H9 (cell line): ENCODE results near the gene COPZ2. TPM values are rescaled to one million over a fixed set of nuclear protein-coding genes. Genes with fewer than 3 reads are reported as not detected.

Experiments
- DNase-seq: peaks from one replicate; pipeline ENCODE4 v3.0.0-alpha.2; 2017
- H2AFZ ChIP-seq: one replicate; pipeline ENCODE4 v1.6.1; 2013; ENCODE audit warnings: mild to moderate bottlenecking, low read length, control low read depth, moderate library complexity
- H2AK5ac ChIP-seq: 2 replicates; pipeline ENCODE4 v1.6.1; 2013; ENCODE audit warnings: low read length, control low read depth, mixed read lengths; ENCODE audit not compliant: insufficient read length
- H2BK120ac ChIP-seq: one replicate; pipeline ENCODE4 v1.6.1; 2013; ENCODE audit warnings: low read depth, mild to moderate bottlenecking, low read length, control low read depth, inconsistent platforms; ENCODE audit not compliant: poor library complexity, severe bottlenecking
- H2BK12ac ChIP-seq: 2 replicates; pipeline ENCODE4 v1.6.1; 2013; ENCODE audit warnings: low read length, control low read depth, mixed read lengths, low read depth; ENCODE audit not compliant: insufficient read length
- H2BK15ac ChIP-seq: 2 replicates; pipeline ENCODE4 v1.6.1; 2013; ENCODE audit warnings: low read depth, low read length, control low read depth
- H2BK20ac ChIP-seq: one replicate; pipeline ENCODE4 v1.6.1; 2013; ENCODE audit warnings: low read depth, mild to moderate bottlenecking, low read length, control low read depth, inconsistent platforms; ENCODE audit not compliant: poor library complexity, severe bottlenecking
- H2BK5ac ChIP-seq: 2 replicates; pipeline ENCODE4 v1.6.1; 2013; ENCODE audit warnings: low read length, control low read depth, mixed read lengths; ENCODE audit not compliant: insufficient read length
- H3K14ac ChIP-seq: 2 replicates; pipeline ENCODE4 v1.6.1; 2013; ENCODE audit warnings: low read length, control low read depth; ENCODE audit not compliant: insufficient read depth
- H3K18ac ChIP-seq: 2 replicates; pipeline ENCODE4 v1.6.1; 2013; ENCODE audit warnings: low read depth, mild to moderate bottlenecking, mixed read lengths, low read length, control low read depth; ENCODE audit not compliant: insufficient read length
- H3K23ac ChIP-seq: 2 replicates; pipeline ENCODE4 v1.6.1; 2013; ENCODE audit warnings: low read length, control low read depth, mixed read lengths, low read depth; ENCODE audit not compliant: insufficient read length
- H3K23me2 ChIP-seq: 2 replicates; pipeline ENCODE4 v1.6.1; 2013; ENCODE audit warnings: low read depth, mild to moderate bottlenecking, mixed read lengths, low read length, control low read depth; ENCODE audit not compliant: insufficient read length, poor library complexity, severe bottlenecking
- H3K27ac ChIP-seq: 2 replicates; pipeline ENCODE4 v1.5.1; 2013; ENCODE audit warnings: low read length, control low read depth, mixed read lengths, low read depth; ENCODE audit not compliant: insufficient read length
- H3K27me3 ChIP-seq: 2 replicates; pipeline ENCODE4 v1.6.1; 2013; ENCODE audit warnings: low read length, control low read depth, inconsistent platforms; ENCODE audit not compliant: insufficient read depth
- H3K4ac ChIP-seq: 2 replicates; pipeline ENCODE4 v1.6.1; 2013; ENCODE audit warnings: low read depth, mild to moderate bottlenecking, control low read depth, inconsistent platforms, low read length, moderate library complexity
- H3K4me1 ChIP-seq: 2 replicates; pipeline ENCODE4 v1.6.1; 2013; ENCODE audit warnings: low read length, control low read depth, inconsistent platforms; ENCODE audit not compliant: insufficient read depth
- H3K4me2 ChIP-seq: 2 replicates; pipeline ENCODE4 v1.6.1; 2013; ENCODE audit warnings: low read length, control low read depth, mixed read lengths; ENCODE audit not compliant: insufficient read length, insufficient read depth
- H3K56ac ChIP-seq: 2 replicates; pipeline ENCODE4 v1.6.1; 2013; ENCODE audit warnings: low read depth, mild to moderate bottlenecking, mixed read lengths, low read length, control low read depth; ENCODE audit not compliant: insufficient read length
- H3K79me1 ChIP-seq: 2 replicates; pipeline ENCODE4 v1.6.1; 2013; ENCODE audit warnings: low read depth, mild to moderate bottlenecking, moderate library complexity, low read length, control low read depth, inconsistent platforms; ENCODE audit not compliant: insufficient read depth, poor library complexity, severe bottlenecking
- H3K79me2 ChIP-seq: 2 replicates; pipeline ENCODE4 v1.6.1; 2013; ENCODE audit warnings: low read length, control low read depth, inconsistent platforms; ENCODE audit not compliant: insufficient read depth
- H3K9ac ChIP-seq: 2 replicates; pipeline ENCODE4 v1.6.1; 2013; ENCODE audit warnings: low read length, control low read depth, mixed read lengths; ENCODE audit not compliant: insufficient read length; ENCODE audit errors: extremely low read depth
- H3K9me3 ChIP-seq: one replicate; pipeline ENCODE4 v1.6.1; 2013; ENCODE audit warnings: low read depth, low read length, inconsistent platforms; ENCODE audit not compliant: control insufficient read depth
- H3T11ph ChIP-seq: one replicate; pipeline ENCODE4 v1.6.1; 2013; ENCODE audit warnings: mild to moderate bottlenecking, low read length, control low read depth, inconsistent platforms
- H4K20me1 ChIP-seq: one replicate; pipeline ENCODE4 v1.6.1; 2013; ENCODE audit not compliant: control insufficient read depth, insufficient read length, insufficient read depth
- H4K5ac ChIP-seq: 2 replicates; pipeline ENCODE4 v1.6.1; 2013; ENCODE audit warnings: low read depth, mild to moderate bottlenecking, mixed read lengths, low read length, control low read depth; ENCODE audit not compliant: insufficient read length
- H4K8ac ChIP-seq: replicated peaks from 2 replicates; pipeline ENCODE4 v1.6.1; 2013; ENCODE audit warnings: low read length, control low read depth, mixed read lengths, low read depth; ENCODE audit not compliant: insufficient read length
- H4K91ac ChIP-seq: 2 replicates; pipeline ENCODE4 v1.6.1; 2013; ENCODE audit warnings: low read depth, mild to moderate bottlenecking, moderate library complexity, mixed read lengths, low read length, control low read depth; ENCODE audit not compliant: insufficient read length
- H3K27ac Mint-ChIP-seq, 3 experiments: 2 replicates in 2 of 3; 3 replicates in 1 of 3; pipeline ENCODE4 v1.8.0; 2020 to 2021; ENCODE audit warnings: mixed read lengths in 3 of 3, mild to moderate bottlenecking in 1 of 3, moderate library complexity in 1 of 3
- H3K27me3 Mint-ChIP-seq: 2 replicates; pipeline ENCODE4 v1.8.0; 2021; ENCODE audit warnings: low read depth, mild to moderate bottlenecking, moderate library complexity, mixed read lengths
- H3K36me3 Mint-ChIP-seq, 3 experiments: 2 replicates in 2 of 3; 3 replicates in 1 of 3; pipeline ENCODE4 v1.8.0; 2020 to 2021; ENCODE audit warnings: low read depth in 3 of 3, mixed read lengths in 3 of 3; ENCODE audit not compliant: insufficient read depth in 1 of 3
- H3K4me1 Mint-ChIP-seq, 2 experiments: 2 replicates each; pipeline ENCODE4 v1.8.0; 2020; ENCODE audit warnings: mixed read lengths in 2 of 2
- H3K4me3 Mint-ChIP-seq, 2 experiments: 2 replicates in 1 of 2; 3 replicates in 1 of 2; pipeline ENCODE4 v1.8.0; 2020 to 2021; ENCODE audit warnings: mild to moderate bottlenecking in 2 of 2, mixed read lengths in 2 of 2, moderate library complexity in 1 of 2
- H3K9me3 Mint-ChIP-seq, 2 experiments: 2 replicates in 1 of 2; 3 replicates in 1 of 2; pipeline ENCODE4 v1.8.0; 2020; ENCODE audit warnings: mild to moderate bottlenecking in 2 of 2, mixed read lengths in 2 of 2, moderate library complexity in 1 of 2
- CTCF ChIP-seq: fragments of 200-600 bp; sonication (generic); conservative IDR thresholded peaks from 3 replicates; pipeline ENCODE4 v1.8.0; 2021; ENCODE audit warnings: antibody characterized with exemption, mild to moderate bottlenecking
- WGBS: extraction: QIAGEN DNeasy Blood & Tissue Kit; methylation state at CpG from one replicate; pipeline ENCODE4 v1.1.7; 2013; ENCODE audit warnings: missing lambda C conversion rate, low lambda C conversion rate, mixed read lengths; ENCODE audit not compliant: insufficient read length; ENCODE audit errors: extremely low coverage; 5-methylcytosine and 5-hydroxymethylcytosine counted together
- total RNA-seq: library from RNA; stranded (reverse); gene quantifications from 2 replicates; pipeline ENCODE4 v1.2.1, GENCODE V29; 2021

The COPZ2 gene
- total RNA-seq, 1 experiment from 2014 or later: 0.68 TPM

- no peak overlapping the region for H4K5ac ChIP-seq
- Mint-ChIP-seq H3K27ac (peak overlapping the region in 1 of 3 experiments; percentile 39; a peak in 1 of 7 replicates), H3K4me1 (peaks cover 50 to 54% of the 10 kb centered on the region in 2 experiments), H3K36me3 (peaks cover 0 to 4% (median 0%) of the 10 kb centered on the region in 3 experiments; a peak in 2 of 7 replicates), H3K9me3 (peaks cover 0 to 3% of the 10 kb centered on the region in 2 experiments; a peak in 2 of 5 replicates), H3K4me3 (no peak overlapping the region), H3K27me3 (peaks cover 5% of the 10 kb centered on the region)
- TF ChIP-seq CTCF: no peak
- H2BK15ac ChIP-seq: no peak overlapping the region
- no peaks in the 10 kb centered on the region for H3K27me3 ChIP-seq
- DNase-seq: no peak
- H3K4ac ChIP-seq: no peak overlapping the region
- H4K20me1 ChIP-seq: no peaks in the 10 kb centered on the region
- H3K4me2 ChIP-seq: no peak overlapping the region
- H2BK120ac ChIP-seq: no peak overlapping the region
- H3K14ac ChIP-seq: no peak overlapping the region
- H2BK12ac ChIP-seq: no peak overlapping the region
- no peak overlapping the region for H3K9ac ChIP-seq
- H4K91ac ChIP-seq: no peak overlapping the region
- WGBS: no CpG with 5 or more reads among the region's 12 CpGs
- H3K9me3 ChIP-seq: no peaks in the 10 kb centered on the region
- no peak overlapping the region for H3T11ph ChIP-seq
- H3K23ac ChIP-seq: no peak overlapping the region
- no peaks in the 10 kb centered on the region for H3K79me1 ChIP-seq
- no peak overlapping the region for H4K8ac ChIP-seq
- no peak overlapping the region for H3K56ac ChIP-seq
- H2AK5ac ChIP-seq: no peak overlapping the region
- H2BK20ac ChIP-seq: no peak overlapping the region
- H3K4me1 ChIP-seq: peaks cover 17% of the 10 kb centered on the region; the same call in 1 of the 2 replicates
- H3K79me2 ChIP-seq: no peaks in the 10 kb centered on the region
- peaks cover 8% of the 10 kb centered on the region for H3K23me2 ChIP-seq
- no peak overlapping the region for H3K27ac ChIP-seq
- H2AFZ ChIP-seq: no peak overlapping the region
- no peak overlapping the region for H2BK5ac ChIP-seq
- no peak overlapping the region for H3K18ac ChIP-seq
Measured at GRCh38 chr17:48006936-48007709, 30.5 kb downstream of the COPZ2 start.
